Dermis microvascular lymphatic vessel endothelial cell (primary cell): ENCODE data around the gene HOXB1. TPM values are rescaled to one million over a fixed set of nuclear protein-coding genes. Genes with fewer than 3 reads are reported as not detected.

Experiments
- total RNA-seq: library from RNA; depleted of rRNA; stranded (reverse); fragments of >200 nt; gene quantifications from 2 replicates; pipeline ENCODE4 v1.2.1, GENCODE V29; 2014

The HOXB1 gene
- total RNA-seq, 1 donor from 2014 or later, result not detected

Other genes starting within 250 kb of the HOXB1 start
- gene SKAP1, start 100.8 kb downstream of the HOXB1 start, total RNA-seq, result under 0.01 TPM in 1 of 2 replicates, not detected in the other
- 0.51 and 0.63 TPM in 2 replicates for gene HOXB2, start 14.1 kb upstream of the HOXB1 start, total RNA-seq
- 0.90 and 1.0 TPM in 2 replicates for gene HOXB4, start 47.3 kb upstream of the HOXB1 start, total RNA-seq
- 1.9 and 4.8 TPM in 2 replicates for gene HOXB3, start 59.2 kb upstream of the HOXB1 start, total RNA-seq
- 0.13 TPM in 2 replicates for gene HOXB5, start 62.8 kb upstream of the HOXB1 start, total RNA-seq
- gene HOXB6, start 74.0 kb upstream of the HOXB1 start, total RNA-seq, result 3.3 and 3.9 TPM in 2 replicates
- 4.6 and 7.1 TPM in 2 replicates for gene HOXB7, start 80.0 kb upstream of the HOXB1 start, total RNA-seq
- gene HOXB8, start 84.3 kb upstream of the HOXB1 start, total RNA-seq, result 0.64 and 0.76 TPM in 2 replicates
- gene HOXB9, start 95.3 kb upstream of the HOXB1 start, total RNA-seq, result 0.13 and 0.51 TPM in 2 replicates
- not detected in 2 replicates for gene PRAC1, start 191.5 kb upstream of the HOXB1 start, total RNA-seq
- gene PRAC2, start 192.2 kb upstream of the HOXB1 start, total RNA-seq, result not detected in 2 replicates
- not detected in 2 replicates for gene HOXB13, start 197.7 kb upstream of the HOXB1 start, total RNA-seq